ENCODE measurements around the gene PDCD6IP.

GRCh38 chr3:33882296-33882695, 83.9 kb downstream of the PDCD6IP start:
- TF ChIP-seq CTCF (conservative IDR thresholded peaks at IDR 0.05; ENCODE audit: low read length) (no peak), EZH2phosphoT487 (IDR thresholded peaks at IDR 0.05; ENCODE audit: borderline replicate concordance) (no peak)

All from Loucy (cell line).